HCT116 (cell line): ENCODE results near the gene EXOC6B. TPM values are rescaled to one million over a fixed set of nuclear protein-coding genes. Genes with fewer than 3 reads are reported as not detected.

Source experiments
- ATAC-seq: fragments of 200-7000 bp; cut with Tn5 transposase; 2 replicates; pipeline ENCODE4 v1.9.1; 2020; ENCODE audit warnings: mild to moderate bottlenecking, moderate library complexity
- BruUV-seq: library from RNA; stranded (reverse); fragments of 400-500 nt; replicated peaks from 2 replicates; lab custom pipeline; 2021; lab: Mats Ljungman, UMichigan
- CTCF ChIA-PET: fragments of 300-600 bp; sonication (Branson Sonifier 250); formaldehyde crosslinking; loops from one replicate; lab custom pipeline; 2021; ENCODE audit warnings: antibody characterized with exemption; lab: Charles Lee
- POLR2A ChIA-PET: fragments of 300-600, 350-600 bp; sonication (Branson Sonifier 250); formaldehyde crosslinking; loops from one replicate; lab custom pipeline; 2021; ENCODE audit warnings: antibody characterized with exemption; lab: Charles Lee
- RAD21 ChIA-PET, 2 experiments: fragments of 300-600 bp; sonication (Branson Sonifier 250); formaldehyde crosslinking; loops; one replicate each; lab custom pipeline; 2023; ENCODE audit warnings: low total read pairs in 2 of 2; ENCODE audit not compliant: uncharacterized antibody in 2 of 2, unreplicated experiment in 2 of 2, low non-redundant PET in 1 of 2; lab: Charles Lee
- DNase-seq: peaks from one replicate; pipeline ENCODE4 v3.0.0-alpha.2; 2010; ENCODE audit warnings: low read depth, low spot score
- H2AFZ ChIP-seq: fragments of 200-600 bp; shearing (Covaris generic), sonication (generic); 2 replicates; pipeline ENCODE4 v1.6.1; 2017; ENCODE audit warnings: low read depth, mixed run types, mixed read lengths, antibody characterized with exemption, low read length; ENCODE audit not compliant: poor library complexity, severe bottlenecking
- H3K27ac ChIP-seq: 2 replicates; pipeline ENCODE4 v1.5.1; 2012; ENCODE audit warnings: low read depth, low read length
- H3K27me3 ChIP-seq: fragments of 200-600 bp; sonication (generic); 2 replicates; pipeline ENCODE4 v1.6.1; 2016; ENCODE audit warnings: mixed run types, low read length, mixed read lengths; ENCODE audit not compliant: insufficient read depth
- H3K36me3 ChIP-seq, 2 experiments: fragments of 200-500 bp in 1 of 2; fragments of 200-600 bp in 1 of 2; sonication (Bioruptor generic) in 1 of 2; sonication (generic) in 1 of 2; 2 replicates each; pipeline versions ENCODE4 v1.5.1 to v1.6.1; 2014 to 2016; ENCODE audit warnings: low read length in 2 of 2, inconsistent platforms in 1 of 2, mixed read lengths in 1 of 2, mixed run types in 1 of 2; ENCODE audit not compliant: insufficient read depth in 2 of 2, control insufficient read depth in 1 of 2
- H3K4me1 ChIP-seq, 2 experiments: fragments of 200-600 bp in 1 of 2; sonication (generic) in 1 of 2; 2 replicates each; pipeline versions ENCODE4 v1.5.1 to v1.6.1; 2012 to 2017; ENCODE audit warnings: low read length in 2 of 2, inconsistent platforms in 1 of 2, mild to moderate bottlenecking in 1 of 2, mixed read lengths in 1 of 2, mixed run types in 1 of 2, moderate library complexity in 1 of 2; ENCODE audit not compliant: insufficient read depth in 2 of 2, control insufficient read depth in 1 of 2
- H3K4me2 ChIP-seq: fragments of 200-600 bp; sonication (generic); 2 replicates; pipeline ENCODE4 v1.6.1; 2017; ENCODE audit warnings: mixed run types, low read length, mixed read lengths
- H3K4me3 ChIP-seq, 2 experiments: fragments of 200-600 bp in 1 of 2; sonication (generic) in 1 of 2; replicated peaks in 1 of 2; 2 replicates each; pipeline ENCODE4 v1.5.1; 2011 to 2016; ENCODE audit warnings: low read length in 2 of 2, control low read depth in 1 of 2, low read depth in 1 of 2, mild to moderate bottlenecking in 1 of 2, mixed read lengths in 1 of 2, mixed run types in 1 of 2
- H3K79me2 ChIP-seq: fragments of 200-600 bp; sonication (generic); 2 replicates; pipeline ENCODE4 v1.6.1; 2017; ENCODE audit warnings: mild to moderate bottlenecking, mixed run types, low read length, moderate library complexity, mixed read lengths; ENCODE audit not compliant: insufficient read depth
- H3K9ac ChIP-seq: fragments of 200-600 bp; sonication (generic); 2 replicates; pipeline ENCODE4 v1.6.1; 2016; ENCODE audit warnings: low read length, mixed read lengths
- H3K9me2 ChIP-seq: fragments of 200-600 bp; sonication (generic), shearing (Covaris generic); 2 replicates; pipeline ENCODE4 v1.6.1; 2017; ENCODE audit warnings: mixed run types, mild to moderate bottlenecking, moderate library complexity; ENCODE audit not compliant: insufficient read depth
- H3K9me3 ChIP-seq, 2 experiments: fragments of 200-500 bp in 1 of 2; fragments of 200-600 bp in 1 of 2; sonication (Bioruptor generic) in 1 of 2; sonication (generic) in 1 of 2; 2 replicates each; pipeline ENCODE4 v1.6.1; 2014 to 2017; ENCODE audit warnings: low read length in 2 of 2, mixed read lengths in 2 of 2, inconsistent platforms in 1 of 2, low read depth in 1 of 2, mild to moderate bottlenecking in 1 of 2, mixed run types in 1 of 2, moderate library complexity in 1 of 2; ENCODE audit not compliant: control insufficient read depth in 1 of 2, insufficient read depth in 1 of 2
- H4K20me1 ChIP-seq: fragments of 200-600 bp; sonication (generic), shearing (Covaris generic); 2 replicates; pipeline ENCODE4 v1.6.1; 2017; ENCODE audit warnings: mixed run types, mild to moderate bottlenecking, moderate library complexity; ENCODE audit not compliant: insufficient read depth
- CBX3 ChIP-seq: IDR thresholded peaks from 2 replicates; pipeline ENCODE4 v1.6.1; 2012; ENCODE audit warnings: low read depth
- CTCF ChIP-seq, 3 experiments: fragments of 200-600 bp in 1 of 3; sonication (generic) in 1 of 3; IDR thresholded peaks in 2 of 3; conservative IDR thresholded peaks in 1 of 3; 2 replicates each; pipeline ENCODE4 v1.5.1; 2012 to 2017; ENCODE audit warnings: low read depth in 2 of 3, low read length in 2 of 3, antibody characterized with exemption in 1 of 3, borderline replicate concordance in 1 of 3, control low read depth in 1 of 3, mild to moderate bottlenecking in 1 of 3, mixed read lengths in 1 of 3, mixed run types in 1 of 3, moderate library complexity in 1 of 3; ENCODE audit not compliant: insufficient read depth in 1 of 3
- EZH2 ChIP-seq: fragments of 200-600 bp; sonication (generic); IDR thresholded peaks from 2 replicates; pipeline ENCODE4 v1.6.1; 2017; ENCODE audit warnings: antibody characterized with exemption, mixed run types
- MAX ChIP-seq: IDR thresholded peaks from 2 replicates; pipeline ENCODE4 v1.6.1; 2012
- REST ChIP-seq: IDR thresholded peaks from 2 replicates; pipeline ENCODE4 v1.6.1; 2012; ENCODE audit warnings: low read depth
- TCF7L2 ChIP-seq: IDR thresholded peaks from 2 replicates; pipeline ENCODE4 v1.7.0; 2011; ENCODE audit warnings: borderline replicate concordance, inconsistent platforms; ENCODE audit not compliant: insufficient read depth, insufficient read length; ENCODE audit errors: extremely low read depth
- ZFX ChIP-seq: fragments of 450-650 bp; IDR thresholded peaks from 2 replicates; pipeline ENCODE4 v1.6.1; 2017
- intact Hi-C: fragments of 100-400 bp; cut with micrococcal nuclease; formaldehyde crosslinking; loops from 2 replicates; pipeline ENCODE4 v1.10.0; 2022
- total RNA-seq: library from RNA; stranded (reverse); gene quantifications from one replicate; pipeline ENCODE4 v1.2.1, GENCODE V29; 2021; ENCODE audit not compliant: unreplicated experiment

EXOC6B gene
- total RNA-seq, 1 experiment from 2014 or later: 25.4 TPM

- H3K4me3 ChIP-seq: no peak overlapping the region
- H2AFZ ChIP-seq: no peak overlapping the region
- intact Hi-C loops: no loop called here
- H3K9me2 ChIP-seq: no peaks in the 10 kb centered on the region
- no peak overlapping the region for H3K9ac ChIP-seq
- ChIA-PET RAD21 (no interaction called here), CTCF (interaction anchor here (1.8 kb wide), 1 partner anchor 13 kb away, joined by 8 read pairs; no protein-coding TSS in a partner anchor), POLR2A (no interaction called here)
- no TSS peak for BruUV-seq
- H3K27ac ChIP-seq: no peak overlapping the region
- H3K4me2 ChIP-seq: no peak overlapping the region
- H4K20me1 ChIP-seq: 0 out of 2 replicates have a peak, but pooled peaks cover 3% of the 10 kb centered on the region
- H3K9me3 ChIP-seq: no peaks in the 10 kb centered on the region
- no peaks in the 10 kb centered on the region for H3K4me1 ChIP-seq
- TF ChIP-seq CBX3 (no peak), EZH2 (no peak), TCF7L2 (no peak), MAX (no peak), REST (no peak), CTCF (IDR thresholded peaks at IDR 0.05 in 2 of 3, conservative IDR thresholded peaks at IDR 0.05 in 1 of 3; ENCODE audit: borderline replicate concordance in 1 of 3, insufficient read depth in 1 of 3, low read depth in 2 of 3, low read length in 2 of 3) (no peak), ZFX (no peak)
- no peaks in the 10 kb centered on the region for H3K36me3 ChIP-seq
- DNase-seq (no peak), ATAC-seq (no peak)
- H3K79me2 ChIP-seq: no peaks in the 10 kb centered on the region
- no peaks in the 10 kb centered on the region for H3K27me3 ChIP-seq
Observed at GRCh38 chr2:72338076-72338475, 487.8 kb downstream of the EXOC6B start.
